Mucosa of gallbladder (tissue), 1 donor: ENCODE results near the gene PML. TPM values are rescaled to one million over a fixed set of nuclear protein-coding genes. Genes with fewer than 3 reads are reported as not detected.
"Not testable (repeated sequence)": the region's sequence is repeated elsewhere in the genome, so short reads cannot be mapped to it uniquely, and the experiment has no call there.

Experiments
- DNase-seq: peaks from one replicate; pipeline ENCODE4 v3.0.0-alpha.2; 2020; ENCODE audit warnings: low spot score
- total RNA-seq: library from RNA; stranded (reverse); gene quantifications from one replicate; pipeline ENCODE4 v1.2.1, GENCODE V29; 2021
- donor health status: DM: no; HTN: no; CAD: no.

The PML gene
- total RNA-seq, 1 donor from 2014 or later: 59.6 TPM

GRCh38 chr15:74056330-74056729 lies 61.8 kb downstream of the PML start:
- not testable (repeated sequence) for DNase-seq

GRCh38 chr15:74059050-74059833 lies 64.7 kb downstream of the PML start:
- DNase-seq: not testable (repeated sequence)

- no peak for DNase-seq
Observed at GRCh38 chr15:74060251-74060650, 65.7 kb downstream of the PML start.

- DNase-seq: no peak
Observed at GRCh38 chr15:74062236-74062635, 67.7 kb downstream of the PML start.

- no peak for DNase-seq
Observed at GRCh38 chr15:74062671-74063070, 68.2 kb downstream of the PML start.

- DNase-seq: not testable (repeated sequence)
Observed at GRCh38 chr15:74063425-74064146, 69.1 kb downstream of the PML start.

- not testable (repeated sequence) for DNase-seq
Observed at GRCh38 chr15:74064183-74064582, 69.7 kb downstream of the PML start.

GRCh38 chr15:74064822-74065221 lies 70.3 kb downstream of the PML start:
- DNase-seq: not testable (repeated sequence)

- peak; percentile 42 for DNase-seq
Observed at GRCh38 chr15:74065684-74066411, 71.3 kb downstream of the PML start.

GRCh38 chr15:74071645-74072044 lies 77.1 kb downstream of the PML start:
- not testable (repeated sequence) for DNase-seq

- not testable (repeated sequence) for DNase-seq
Observed at GRCh38 chr15:74072132-74072531, 77.6 kb downstream of the PML start.

- DNase-seq: peak; percentile 38
Observed at GRCh38 chr15:74072614-74073337, 78.3 kb downstream of the PML start.

- DNase-seq: not testable (repeated sequence)
Observed at GRCh38 chr15:74075781-74076180, 81.3 kb downstream of the PML start.

- DNase-seq: not testable (repeated sequence)
Observed at GRCh38 chr15:74082450-74082849, 87.9 kb downstream of the PML start, which contains the start of gene GOLGA6A. Gene GOLGA6A, minus strand, starts transcription at chr15:74082550. Its CDS starts 41 bp downstream, at chr15:74082509.

GRCh38 chr15:74094567-74094966 lies 100.1 kb downstream of the PML start:
- not testable (repeated sequence) for DNase-seq

GRCh38 chr15:74095610-74096009 lies 101.1 kb downstream of the PML start:
- not testable (repeated sequence) for DNase-seq

- not testable (repeated sequence) for DNase-seq
Observed at GRCh38 chr15:74096753-74097474, 102.4 kb downstream of the PML start.
